CD4-positive, alpha-beta T cell treated with Interleukin-21 for 1 hour (primary cell): Measurements from ENCODE around the gene PCED1A.
"Not testable (repeated sequence)": the region's sequence is repeated elsewhere in the genome, so short reads cannot be mapped to it uniquely, and the experiment has no call there.

Experiments
- DNase-seq: peaks from one replicate; pipeline ENCODE4 v3.0.0-alpha.2; 2020

The PCED1A gene

DNA sequence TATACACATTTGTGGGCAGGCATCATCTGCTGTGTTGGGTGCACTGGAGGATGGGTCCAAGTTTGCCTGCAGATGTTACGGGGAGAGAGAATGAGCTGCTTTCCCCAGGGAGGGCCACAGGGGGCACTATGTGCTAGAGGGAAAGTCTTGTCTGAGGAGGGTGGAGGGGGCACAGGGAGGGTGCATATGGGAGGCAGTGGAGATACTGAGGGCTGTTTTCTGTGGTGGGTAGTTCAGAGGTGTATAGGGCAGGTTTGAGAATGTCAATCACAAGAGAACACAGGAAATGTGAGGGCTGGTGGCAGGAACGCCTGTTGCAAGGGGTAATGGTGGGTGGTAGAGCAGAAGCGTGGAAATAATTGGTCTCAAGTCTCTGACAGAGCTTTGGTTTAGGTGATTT is 25.2 kb upstream of the PCED1A start:
- DNase-seq, result peak; percentile 54

GRCh38 chr20:2865101-2865500 is 24.6 kb upstream of the PCED1A start:
- no peak for DNase-seq

DNA sequence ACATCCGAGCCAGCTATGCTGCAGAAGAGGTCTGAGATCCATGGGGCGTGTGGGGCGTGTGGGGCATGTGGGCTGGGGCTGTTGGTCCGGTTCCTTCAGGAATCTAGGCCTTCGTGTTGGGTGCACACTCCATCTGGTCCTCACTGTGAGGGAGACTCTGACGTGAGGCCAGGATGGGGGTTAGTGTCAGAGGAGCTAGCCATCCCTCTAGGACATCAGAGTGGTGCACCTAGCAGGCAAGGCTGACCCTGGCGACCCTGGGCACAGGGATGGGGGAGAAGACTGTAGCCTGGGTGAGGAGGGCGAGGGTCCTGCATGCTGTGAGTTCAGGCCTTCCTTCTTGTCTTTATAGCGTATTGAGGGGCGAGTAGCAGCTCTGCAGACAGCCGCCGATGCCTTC is 24.2 kb upstream of the PCED1A start:
- no peak for DNase-seq

DNA sequence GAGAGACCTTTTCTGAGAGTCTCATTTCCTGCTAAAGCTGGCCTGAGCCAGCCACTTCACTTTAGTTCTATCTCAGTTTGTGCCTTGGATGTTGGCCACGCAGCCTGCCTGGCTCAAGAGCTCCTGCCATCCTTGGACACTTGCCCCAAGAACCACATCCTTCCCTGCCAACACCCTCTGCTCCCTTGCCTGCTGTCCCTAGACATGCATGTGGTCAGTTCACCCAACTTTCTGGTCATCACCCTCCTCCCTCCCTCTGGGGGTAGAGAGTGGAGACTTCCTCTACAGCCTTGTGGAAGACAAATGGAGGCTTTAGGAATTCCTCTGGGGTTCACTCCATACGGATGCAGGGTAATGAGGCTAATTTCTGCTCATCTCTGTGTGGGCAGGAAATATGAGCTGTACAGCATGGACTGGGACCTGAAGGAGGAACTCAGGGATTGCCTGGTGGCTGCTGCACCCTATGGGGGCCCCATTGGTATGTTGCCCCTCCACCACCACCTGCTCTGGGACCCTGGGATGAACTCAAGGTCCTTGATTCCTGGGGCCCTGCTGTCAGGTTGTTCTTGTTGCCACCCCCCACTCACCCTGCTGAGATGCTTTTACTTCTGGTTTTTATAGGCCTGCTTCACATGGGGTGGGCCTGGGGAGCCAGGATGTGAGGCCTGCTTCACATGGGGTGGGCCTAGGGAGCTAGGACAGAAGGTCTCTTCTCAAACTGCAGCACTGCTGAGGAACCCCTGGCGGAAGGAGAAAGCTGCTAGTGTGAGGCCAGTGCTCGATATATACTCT is 19.1 kb upstream of the PCED1A start:
- DNase-seq, result no peak

DNA sequence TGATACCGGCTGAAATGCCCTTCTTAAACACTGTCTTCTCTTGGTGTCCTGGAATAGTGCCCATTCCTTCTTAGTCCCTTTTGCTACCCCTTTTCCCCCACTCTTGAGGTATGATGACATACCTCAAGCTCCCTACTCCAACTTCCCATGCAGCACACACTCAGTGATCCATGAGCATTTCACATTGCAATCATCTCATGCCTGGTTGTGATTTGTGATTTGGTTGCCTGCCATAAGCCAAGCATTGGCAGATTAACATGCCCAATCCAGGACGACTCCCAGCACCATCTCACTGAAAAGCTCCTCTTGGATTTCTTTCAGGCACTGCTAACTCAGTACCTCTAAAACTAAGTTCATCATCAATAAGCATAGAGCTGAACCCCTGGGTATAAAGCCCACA is 18.1 kb upstream of the PCED1A start:
- DNase-seq, result no peak

GRCh38 chr20:2851086-2851485 is 10.6 kb upstream of the PCED1A start:
- DNase-seq, result no peak

GRCh38 chr20:2849529-2849928 is 9.1 kb upstream of the PCED1A start:
- no peak for DNase-seq

GRCh38 chr20:2847802-2848201 is 7.3 kb upstream of the PCED1A start:
- no peak for DNase-seq

DNA sequence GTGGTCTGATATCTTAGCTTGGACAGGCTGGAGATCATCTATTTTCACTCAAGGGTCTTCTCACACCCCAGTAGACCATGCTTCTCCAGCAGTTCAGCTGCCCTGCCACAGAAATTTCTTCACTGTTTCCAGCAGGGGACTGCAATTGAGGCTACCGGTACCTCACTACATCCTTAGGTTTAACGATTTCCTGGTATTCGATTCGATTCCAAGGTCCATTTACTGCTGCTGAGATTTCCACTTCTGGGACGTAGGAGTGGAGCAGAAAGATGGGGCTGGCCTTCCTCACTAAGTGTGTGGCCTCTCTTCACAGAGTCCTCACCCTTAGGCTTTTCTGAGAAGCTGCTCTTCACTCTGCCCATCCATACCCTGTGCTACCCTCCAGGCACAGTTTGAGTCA is 6.2 kb upstream of the PCED1A start:
- DNase-seq, result no peak

DNA sequence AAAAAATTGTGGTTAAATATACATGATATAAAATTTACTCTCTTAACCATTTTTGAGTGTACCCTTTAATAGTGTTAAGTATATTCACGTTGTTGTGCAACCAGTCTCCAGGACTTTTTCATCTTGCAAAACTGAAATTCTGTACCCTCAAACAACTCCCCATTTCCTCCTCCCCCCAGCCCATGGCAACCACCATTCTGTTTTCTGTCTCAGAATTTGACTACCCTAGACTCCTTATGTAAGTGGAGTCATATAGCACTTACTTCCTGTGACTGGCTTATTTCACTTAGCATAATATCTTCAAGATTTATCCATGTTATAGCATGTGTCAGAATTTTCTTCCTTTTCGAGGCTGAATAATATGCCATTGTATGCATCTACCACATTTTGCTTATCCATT is 5.2 kb upstream of the PCED1A start:
- no peak for DNase-seq

GRCh38 chr20:2840967-2841531 is 594 bp upstream of the PCED1A start:
- peak; percentile 35 for DNase-seq

- no peak for DNase-seq
Measured at GRCh38 chr20:2839732-2840137, 720 bp downstream of the PCED1A start.

- DNase-seq, result no peak
Measured at GRCh38 chr20:2838847-2839671, 1.4 kb downstream of the PCED1A start.

GRCh38 chr20:2838170-2838797 is 2.2 kb downstream of the PCED1A start:
- DNase-seq, result no peak

DNA sequence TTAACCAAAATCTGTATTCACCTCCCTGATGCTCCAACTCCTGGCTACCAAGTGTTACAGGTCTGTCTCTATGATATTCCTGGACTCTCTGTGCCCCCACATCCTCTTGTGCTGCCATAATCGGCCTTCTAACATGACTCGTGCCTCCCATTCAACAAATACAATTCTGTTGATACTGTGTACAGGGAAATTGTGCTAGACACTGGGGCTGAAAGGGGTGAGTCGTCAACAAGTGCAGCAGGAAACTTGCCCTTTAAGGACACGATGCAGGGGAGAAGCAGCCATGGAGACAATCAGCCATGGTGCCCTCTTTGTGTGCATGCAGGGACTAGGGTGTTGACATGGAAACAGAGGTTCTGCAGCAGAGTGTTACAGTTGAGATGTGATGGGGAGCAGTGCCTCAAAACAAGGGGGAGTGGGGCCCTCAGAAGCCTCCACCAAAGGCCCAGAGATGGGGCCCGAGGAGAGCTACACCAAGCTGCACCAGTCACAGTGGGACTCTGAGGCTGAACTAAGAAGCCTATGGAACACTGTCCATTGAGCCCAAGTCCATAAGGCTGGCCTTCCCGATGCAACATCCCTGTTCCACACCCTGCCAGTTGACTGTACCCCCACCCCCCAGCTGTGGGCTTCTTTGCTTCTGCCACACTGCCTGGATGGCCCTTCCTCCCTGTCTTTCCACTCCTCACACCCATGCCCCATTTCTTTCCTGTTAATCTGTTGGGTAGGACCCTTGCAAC is 3.1 kb downstream of the PCED1A start:
- DNase-seq, result no peak

DNA sequence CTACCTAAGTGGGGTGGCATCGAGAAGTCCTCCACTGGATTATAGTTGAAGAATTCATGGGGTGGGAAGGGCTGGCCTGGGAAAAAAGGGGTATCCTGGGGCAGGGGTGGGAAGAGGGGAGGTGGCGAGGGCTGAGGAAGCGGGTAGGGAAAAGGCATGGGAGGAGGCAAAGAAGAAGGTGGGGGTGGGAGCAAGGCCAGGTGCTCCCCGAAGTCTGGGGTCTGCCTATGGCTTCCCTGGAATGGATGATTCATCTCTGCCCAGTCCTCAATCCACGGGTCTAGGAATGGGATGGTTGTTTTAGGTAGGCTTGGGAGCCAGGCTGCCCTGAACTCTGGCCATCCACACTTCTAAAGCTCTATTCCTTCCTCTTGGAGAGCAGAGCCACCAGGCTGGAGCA is 4.4 kb downstream of the PCED1A start:
- no peak for DNase-seq

GRCh38 chr20:2835331-2835796 is 5.1 kb downstream of the PCED1A start:
- no peak for DNase-seq

DNA sequence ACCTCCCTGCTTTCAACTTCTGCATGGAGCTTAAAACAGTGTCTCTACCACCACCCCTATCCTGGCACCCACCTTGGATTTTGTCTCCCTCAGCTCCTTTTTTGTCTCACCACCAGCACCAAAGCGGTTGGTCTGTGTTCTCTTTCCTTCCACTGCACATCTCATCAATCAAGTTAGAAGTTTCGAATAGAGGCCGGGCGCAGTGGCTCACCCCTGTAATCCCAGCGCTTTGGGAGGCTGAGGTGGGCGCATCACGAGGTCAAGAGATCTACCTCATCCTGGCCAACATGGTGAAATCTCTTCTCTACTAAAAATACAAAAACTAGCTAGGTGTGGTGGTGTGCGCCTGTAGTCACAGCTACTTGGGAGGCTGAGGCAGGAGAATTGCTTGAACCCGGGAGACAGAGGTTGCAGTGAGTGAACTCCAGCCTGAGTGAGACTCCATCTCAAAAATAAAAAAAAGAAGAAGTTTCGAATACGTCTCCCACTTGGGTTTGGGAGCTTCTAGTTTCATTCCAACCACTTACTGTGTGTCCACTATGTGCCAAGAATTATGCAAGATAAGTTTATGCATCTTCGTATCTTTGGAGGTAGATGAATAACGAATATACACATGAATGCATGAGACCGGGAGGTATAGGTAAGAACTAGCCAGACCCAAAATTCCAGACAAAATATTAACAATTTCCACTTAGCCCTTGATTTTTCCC is 5.9 kb downstream of the PCED1A start:
- DNase-seq, result no peak

- no peak for DNase-seq
Measured at GRCh38 chr20:2833761-2834160, 6.7 kb downstream of the PCED1A start.

DNA sequence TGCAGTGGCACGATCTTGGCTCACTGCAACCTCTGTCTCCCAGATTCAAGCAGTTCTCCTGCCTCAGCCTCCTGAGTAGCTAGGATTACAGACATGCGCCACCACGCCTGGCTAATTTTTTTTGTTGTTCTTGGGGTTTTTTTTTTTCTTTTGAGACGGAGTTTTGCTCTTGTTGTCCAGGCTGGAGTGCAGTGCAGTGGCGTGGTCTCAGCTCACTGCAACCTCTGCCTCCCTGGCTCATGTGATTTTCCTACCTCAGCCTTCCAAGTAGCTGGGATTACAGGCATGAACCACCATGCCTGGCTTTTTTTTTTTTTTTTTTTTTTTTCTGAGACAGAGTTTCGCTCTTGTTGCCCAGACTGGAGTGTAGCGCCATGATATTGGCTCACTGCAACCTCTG is 9.2 kb downstream of the PCED1A start:
- DNase-seq, result not testable (repeated sequence)

- no peak for DNase-seq
Measured at GRCh38 chr20:2829376-2829775, 11.1 kb downstream of the PCED1A start.

- no peak for DNase-seq
Measured at GRCh38 chr20:2826655-2827054, 13.8 kb downstream of the PCED1A start.
